ENCODE results near the gene POLR2J. TPM values are rescaled to one million over a fixed set of nuclear protein-coding genes. Genes with fewer than 3 reads are reported as not detected.

The POLR2J gene
- total RNA-seq, 1 donor from 2014 or later: 58.7 TPM

- intact Hi-C loops (cut with DNase I): no loop called here
These were observed 54.6 kb downstream of the POLR2J start for GRCh38 chr7:102424129-102424551.

More at GRCh38 chr7:102424129-102424551, 54.6 kb downstream of the POLR2J start:
- no peak for DNase-seq (ENCODE audit: low spot score)

Small RNA genes within 50 kb of the gene (microRNA-seq; reads per million reads assigned to microRNA genes)
- gene MIR4467 (not detected), gene MIR5090 (not detected)

Other genes with a start within 250 kb of the POLR2J start
- gene SH2B2, start 192.1 kb downstream of the POLR2J start, total RNA-seq: 3.1 TPM
- gene SPDYE6, start 122.5 kb downstream of the POLR2J start, total RNA-seq: not detected
- gene PRKRIP1, start 82.6 kb downstream of the POLR2J start, total RNA-seq: 15.4 TPM
- gene ORAI2, start 45.3 kb downstream of the POLR2J start, total RNA-seq: 6.8 TPM
- 6.5 TPM for gene ALKBH4, start 14.1 kb downstream of the POLR2J start, total RNA-seq
- gene LRWD1, start 13.9 kb downstream of the POLR2J start, total RNA-seq: 9.9 TPM
- 6.3 TPM for gene RASA4B, start 38.9 kb upstream of the POLR2J start, total RNA-seq
- 7.7 TPM for gene UPK3BL2, start 64.8 kb upstream of the POLR2J start, total RNA-seq
- not detected for gene SPDYE2, start 72.3 kb upstream of the POLR2J start, total RNA-seq
- gene POLR2J3, start 93.7 kb upstream of the POLR2J start, total RNA-seq: 18.9 TPM
- gene RASA4, start 137.8 kb upstream of the POLR2J start, total RNA-seq: 40.9 TPM
- 10.3 TPM for gene UPK3BL1, start 163.9 kb upstream of the POLR2J start, total RNA-seq
- not detected for gene SPDYE2B, start 171.4 kb upstream of the POLR2J start, total RNA-seq
- 6.5 TPM for gene POLR2J2, start 192.7 kb upstream of the POLR2J start, total RNA-seq